HG02759 (cell line): ENCODE measurements around the gene LAMC1.

ENCODE experiments used
- ATAC-seq: cut with Tn5 transposase; IDR thresholded peaks from one replicate; pipeline ENCODE4 v1.9.1; 2021; ENCODE audit warnings: mild to moderate bottlenecking, moderate library complexity; ENCODE audit not compliant: unreplicated experiment

Gene LAMC1

DNA sequence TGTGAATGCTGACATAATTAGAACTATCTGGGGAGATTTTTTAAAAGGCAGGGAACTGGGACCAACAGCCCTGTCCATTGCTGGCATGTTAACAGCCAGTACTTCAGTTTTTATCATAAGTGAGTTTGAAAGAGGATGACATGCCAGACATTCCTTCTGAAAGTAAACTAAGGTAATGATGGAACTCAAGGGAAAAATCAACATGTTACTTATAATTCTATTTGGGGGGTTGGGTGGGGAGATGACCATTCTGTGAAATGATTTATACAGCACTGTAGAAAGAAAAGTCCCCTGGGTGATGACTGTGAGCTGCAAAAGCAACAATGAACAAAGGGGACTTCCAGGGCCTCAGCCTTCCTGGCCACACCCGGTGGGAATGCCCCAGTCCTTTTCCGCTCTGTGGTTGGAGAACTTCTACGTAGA lies 157.4 kb downstream of the LAMC1 start:
- peak; percentile 79 for ATAC-seq

DNA sequence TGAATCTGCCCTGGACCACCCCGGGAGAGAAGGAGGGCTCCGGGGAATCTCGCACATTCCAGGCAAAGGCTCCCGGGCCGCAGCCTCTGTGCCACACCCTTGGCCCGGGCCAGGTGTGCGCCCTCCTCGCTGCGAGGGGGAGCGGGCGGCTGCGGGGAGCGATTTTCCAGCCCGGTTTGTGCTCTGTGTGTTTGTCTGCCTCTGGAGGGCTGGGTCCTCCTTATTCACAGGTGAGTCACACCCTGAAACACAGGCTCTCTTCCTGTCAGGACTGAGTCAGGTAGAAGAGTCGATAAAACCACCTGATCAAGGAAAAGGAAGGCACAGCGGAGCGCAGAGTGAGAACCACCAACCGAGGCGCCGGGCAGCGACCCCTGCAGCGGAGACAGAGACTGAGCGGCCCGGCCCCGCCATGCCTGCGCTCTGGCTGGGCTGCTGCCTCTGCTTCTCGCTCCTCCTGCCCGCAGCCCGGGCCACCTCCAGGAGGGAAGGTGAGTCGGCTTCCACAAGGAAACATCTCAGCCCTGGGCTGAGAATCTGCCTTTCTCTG lies 162.8 kb downstream of the LAMC1 start, which contains the start of gene LAMC2:
Gene LAMC2 (plus strand): TSS at position 324 of the 550 bp plus-strand sequence. CDS start 89 bp downstream, at position 413.
- ATAC-seq = no peak

DNA sequence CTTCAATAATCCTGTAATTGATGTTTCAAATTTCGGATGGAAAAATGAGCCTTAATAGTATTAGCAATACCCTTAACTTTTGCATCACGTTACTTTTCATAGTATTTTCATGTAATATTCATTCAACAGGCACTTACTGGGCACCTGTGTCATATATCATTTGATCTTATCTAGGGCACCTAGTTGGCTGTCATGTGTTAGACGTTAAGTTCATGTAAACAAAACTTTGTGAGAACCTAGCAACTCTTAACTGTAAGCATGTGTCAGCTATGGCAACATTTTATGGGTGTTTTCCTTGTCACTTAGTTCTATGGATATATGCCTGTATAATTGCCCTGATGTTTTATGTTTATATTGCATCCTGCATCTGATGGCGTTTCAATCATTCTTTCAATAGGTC lies 163.6 kb downstream of the LAMC1 start:
- no peak for ATAC-seq

DNA sequence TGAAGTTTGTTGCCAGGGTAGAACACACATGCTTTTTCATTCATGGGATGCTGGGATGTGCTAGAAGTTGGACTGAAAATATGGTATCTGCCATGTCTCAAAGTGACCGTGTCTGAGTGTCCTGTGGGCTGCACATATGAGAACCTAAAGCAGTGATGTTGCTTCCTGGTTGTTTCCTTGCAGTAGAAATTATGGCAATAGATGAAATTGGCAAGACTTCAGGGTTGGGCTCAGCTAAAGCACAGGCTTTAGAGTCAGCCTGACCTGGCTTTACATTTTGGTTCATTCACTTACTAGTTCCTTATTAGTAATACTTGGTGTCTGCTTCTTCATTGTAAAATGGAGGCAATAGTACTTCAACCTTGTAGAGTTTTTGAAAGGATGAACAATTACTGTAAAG lies 165.0 kb downstream of the LAMC1 start:
- no peak for ATAC-seq

DNA sequence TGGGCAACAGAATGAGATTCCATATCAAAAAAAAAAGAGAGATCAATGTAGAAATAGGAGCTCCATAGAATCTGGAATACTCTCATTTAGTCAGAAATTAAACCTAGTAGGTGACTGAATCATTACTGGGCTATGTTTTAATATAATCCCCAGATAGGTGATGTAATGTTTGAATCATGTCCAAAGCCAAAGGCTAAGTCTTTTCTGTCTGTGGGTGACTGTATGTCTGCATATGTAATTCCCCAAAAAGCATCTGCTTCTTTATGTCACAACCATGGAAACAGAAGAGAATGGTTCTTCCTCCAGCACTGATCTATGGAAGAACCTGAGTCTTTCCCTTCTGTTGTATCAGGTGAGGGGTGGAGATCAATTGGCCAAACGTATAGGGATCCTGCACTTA lies 168.6 kb downstream of the LAMC1 start:
- ATAC-seq = no peak

DNA sequence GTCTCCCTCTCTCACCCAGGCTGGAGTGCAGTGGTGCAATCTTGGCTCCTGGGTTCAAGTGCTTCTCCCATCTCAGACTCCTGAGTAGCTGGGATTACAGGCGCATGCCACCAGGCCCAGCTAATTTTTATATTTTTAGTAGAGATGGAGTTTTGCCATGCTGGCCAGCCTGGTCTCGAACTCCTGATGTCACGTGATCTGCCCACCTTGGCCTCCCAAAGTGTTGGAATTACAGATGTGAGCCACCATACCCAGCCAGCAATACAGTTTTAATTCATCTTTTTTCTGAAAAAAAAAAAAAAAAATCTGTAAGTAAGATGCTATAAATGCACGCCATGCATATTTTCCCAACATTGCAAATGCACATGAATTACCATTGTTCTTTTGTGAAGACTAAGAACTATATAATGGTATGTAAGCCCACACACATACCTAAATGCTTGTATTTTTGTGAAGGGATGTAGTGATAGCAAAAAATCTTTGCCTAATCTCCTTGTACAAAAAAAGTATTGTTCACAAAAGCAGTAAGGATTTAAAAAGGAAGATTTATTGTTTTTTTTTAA lies 170.8 kb downstream of the LAMC1 start:
- no peak for ATAC-seq

DNA sequence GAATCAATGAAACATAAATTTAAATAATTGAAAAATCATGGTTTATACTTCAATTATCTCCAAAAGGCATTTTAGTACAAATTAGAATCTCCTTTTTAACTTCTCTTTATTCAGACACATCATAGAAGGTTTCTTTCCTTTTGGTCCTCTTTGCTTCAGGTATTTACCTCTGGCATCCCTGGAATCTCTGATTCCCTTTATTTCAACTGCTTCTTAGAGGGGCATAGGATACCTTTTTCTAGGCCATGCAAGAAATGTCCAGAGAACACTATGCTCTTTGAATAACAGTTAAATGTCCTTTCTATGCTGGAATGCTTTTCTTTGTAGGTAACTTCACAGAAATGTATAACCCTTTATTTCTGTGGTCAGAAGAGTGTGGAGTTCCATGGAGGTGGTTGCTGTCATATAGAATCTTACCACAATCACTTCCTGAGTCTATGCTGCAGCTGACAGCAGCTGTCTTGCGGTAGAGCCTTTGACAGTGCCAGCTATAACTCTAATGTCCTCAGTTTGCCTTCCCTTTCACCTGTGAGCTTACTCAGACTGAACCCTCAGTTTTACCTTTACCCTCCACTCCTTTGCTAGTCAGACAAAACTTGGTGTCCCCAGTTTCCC lies 171.4 kb downstream of the LAMC1 start:
- ATAC-seq = peak; percentile 97

DNA sequence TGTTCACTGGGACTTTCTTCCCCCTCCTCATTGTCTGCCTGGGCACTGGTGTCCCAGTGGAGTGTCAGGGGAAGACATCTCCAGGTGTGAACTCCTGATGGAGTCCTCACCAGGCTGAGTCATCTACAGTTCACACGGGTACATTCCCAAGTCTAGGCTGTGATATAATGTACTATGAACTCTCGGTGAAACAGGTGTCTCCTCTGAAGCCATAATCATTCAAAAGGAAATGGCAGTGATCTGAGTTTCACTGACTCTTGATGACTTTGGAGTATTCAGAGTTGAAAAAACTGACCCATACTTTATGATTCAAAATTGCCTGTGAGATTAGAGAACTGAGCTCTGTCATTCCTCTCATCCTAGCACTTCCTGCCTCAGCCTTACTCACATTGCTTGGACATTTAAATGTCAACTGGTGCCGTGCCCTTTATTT lies 171.9 kb downstream of the LAMC1 start:
- ATAC-seq = peak; percentile 60
